SU-DHL-6 (cell line): ENCODE measurements around the gene ADIPOR2.

Experiments
- EZH2phosphoT487 ChIP-seq: fragments of 200-600 bp; sonication (generic), shearing (Covaris generic); conservative IDR thresholded peaks from 2 replicates; pipeline ENCODE4 v1.6.1; 2018; ENCODE audit warnings: mild to moderate bottlenecking, antibody characterized with exemption, low read length, moderate library complexity, mixed read lengths
- TF ChIP-seq, protein P1 (sequence below): fragments of 200-600 bp; sonication (generic); IDR thresholded peaks from one replicate; pipeline ENCODE4 v1.5.1; 2017; ENCODE audit warnings: antibody characterized with exemption, mild to moderate bottlenecking, low read length, moderate library complexity; ENCODE audit not compliant: insufficient read depth, poor library complexity, severe bottlenecking

DNA sequence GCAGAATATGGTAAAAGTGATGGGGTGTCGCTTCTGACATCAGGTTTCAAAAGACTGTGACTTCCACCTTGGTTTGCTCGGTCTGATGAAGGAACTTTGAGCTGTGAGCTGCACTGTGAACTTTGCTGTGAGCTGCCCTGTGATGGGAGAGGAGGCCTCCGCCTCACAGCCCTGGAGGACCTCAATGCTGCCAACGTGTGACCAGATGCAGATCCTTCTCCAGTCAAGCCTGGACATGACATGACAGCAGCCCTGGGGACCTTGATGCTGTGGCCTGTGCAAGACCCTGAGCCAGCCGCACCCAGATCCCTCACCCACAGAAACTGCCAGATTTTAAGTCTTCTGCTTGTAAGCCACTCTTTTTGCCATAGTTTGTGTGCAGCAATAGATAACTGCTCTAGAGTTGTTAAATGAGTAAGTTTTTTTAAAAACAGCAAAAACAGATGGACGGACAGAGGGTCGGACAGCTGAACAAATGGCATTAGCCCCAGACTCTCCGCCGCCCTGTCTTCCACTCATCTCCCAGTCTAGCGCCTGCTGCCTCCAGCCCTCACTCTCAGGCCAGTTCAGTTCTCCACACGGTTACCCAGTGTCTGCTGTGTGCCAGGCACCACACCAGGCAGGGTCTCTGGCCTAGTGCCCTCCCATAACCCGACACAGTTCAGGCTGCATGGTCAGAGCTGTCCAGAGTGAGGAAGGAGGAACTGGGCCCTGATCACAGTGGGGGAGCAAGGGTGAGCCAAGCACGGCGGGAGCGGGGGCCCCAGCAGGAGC lies 116.4 kb downstream of the ADIPOR2 start:
- TF ChIP-seq, protein P1, sequence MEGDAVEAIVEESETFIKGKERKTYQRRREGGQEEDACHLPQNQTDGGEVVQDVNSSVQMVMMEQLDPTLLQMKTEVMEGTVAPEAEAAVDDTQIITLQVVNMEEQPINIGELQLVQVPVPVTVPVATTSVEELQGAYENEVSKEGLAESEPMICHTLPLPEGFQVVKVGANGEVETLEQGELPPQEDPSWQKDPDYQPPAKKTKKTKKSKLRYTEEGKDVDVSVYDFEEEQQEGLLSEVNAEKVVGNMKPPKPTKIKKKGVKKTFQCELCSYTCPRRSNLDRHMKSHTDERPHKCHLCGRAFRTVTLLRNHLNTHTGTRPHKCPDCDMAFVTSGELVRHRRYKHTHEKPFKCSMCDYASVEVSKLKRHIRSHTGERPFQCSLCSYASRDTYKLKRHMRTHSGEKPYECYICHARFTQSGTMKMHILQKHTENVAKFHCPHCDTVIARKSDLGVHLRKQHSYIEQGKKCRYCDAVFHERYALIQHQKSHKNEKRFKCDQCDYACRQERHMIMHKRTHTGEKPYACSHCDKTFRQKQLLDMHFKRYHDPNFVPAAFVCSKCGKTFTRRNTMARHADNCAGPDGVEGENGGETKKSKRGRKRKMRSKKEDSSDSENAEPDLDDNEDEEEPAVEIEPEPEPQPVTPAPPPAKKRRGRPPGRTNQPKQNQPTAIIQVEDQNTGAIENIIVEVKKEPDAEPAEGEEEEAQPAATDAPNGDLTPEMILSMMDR = no peak
- TF ChIP-seq EZH2phosphoT487 = no peak
